ENCODE results near the gene MYO7B. TPM values are rescaled to one million over a fixed set of nuclear protein-coding genes. Genes with fewer than 3 reads are reported as not detected.

The MYO7B gene
- total RNA-seq, 1 experiment from 2014 or later, result 0.05 TPM

- H3K4me3 Mint-ChIP-seq (ENCODE audit: low read depth, unreplicated experiment), result no peak overlapping the region
- no peak for TF ChIP-seq CTCF (IDR thresholded peaks at IDR 0.05; ENCODE audit: unreplicated experiment)
- H3K9me3 Mint-ChIP-seq (ENCODE audit: low read depth, unreplicated experiment), result no peaks in the 10 kb centered on the region
- DNase-seq, result no peak
- intact Hi-C loops (cut with micrococcal nuclease; ENCODE audit: unreplicated experiment), result no loop called here
- no peaks in the 10 kb centered on the region for H3K36me3 Mint-ChIP-seq (ENCODE audit: insufficient read depth, unreplicated experiment)
- H3K27me3 Mint-ChIP-seq (ENCODE audit: unreplicated experiment), result peaks cover 13% of the 10 kb centered on the region
- H3K27ac Mint-ChIP-seq (ENCODE audit: unreplicated experiment), result no peak overlapping the region
- CTCF ChIA-PET, result interaction anchor here (0.6 kb wide), 1 partner anchor 25 kb away, joined by 3 read pairs; no protein-coding TSS in a partner anchor
- H3K4me1 Mint-ChIP-seq (ENCODE audit: low read depth, unreplicated experiment), result no peaks in the 10 kb centered on the region
- BruUV-seq (replicated peaks), result no TSS peak
These were observed 94.8 kb downstream of the MYO7B start for GRCh38 chr2:127630096-127630863.

- no peaks in the 10 kb centered on the region for H3K9me3 Mint-ChIP-seq (ENCODE audit: low read depth, unreplicated experiment)
- no peak overlapping the region for H3K4me3 Mint-ChIP-seq (ENCODE audit: low read depth, unreplicated experiment)
- no peak overlapping the region for H3K27ac Mint-ChIP-seq (ENCODE audit: unreplicated experiment)
- no peaks in the 10 kb centered on the region for H3K36me3 Mint-ChIP-seq (ENCODE audit: insufficient read depth, unreplicated experiment)
- TF ChIP-seq CTCF (IDR thresholded peaks at IDR 0.05; ENCODE audit: unreplicated experiment), result no peak
- CTCF ChIA-PET, result interaction anchor here (0.6 kb wide), 1 partner anchor 26 kb away, joined by 3 read pairs; no protein-coding TSS in a partner anchor
- no TSS peak for BruUV-seq (replicated peaks)
- no peak for DNase-seq
- H3K27me3 Mint-ChIP-seq (ENCODE audit: unreplicated experiment), result peaks cover 6% of the 10 kb centered on the region
- intact Hi-C loops (cut with micrococcal nuclease; ENCODE audit: unreplicated experiment), result no loop called here
- no peaks in the 10 kb centered on the region for H3K4me1 Mint-ChIP-seq (ENCODE audit: low read depth, unreplicated experiment)
These were observed 95.5 kb downstream of the MYO7B start for GRCh38 chr2:127630864-127631540.

- no peak for DNase-seq
- H3K36me3 Mint-ChIP-seq (ENCODE audit: insufficient read depth, unreplicated experiment), result no peaks in the 10 kb centered on the region
- no peaks in the 10 kb centered on the region for H3K4me1 Mint-ChIP-seq (ENCODE audit: low read depth, unreplicated experiment)
- H3K4me3 Mint-ChIP-seq (ENCODE audit: low read depth, unreplicated experiment), result no peak overlapping the region
- H3K9me3 Mint-ChIP-seq (ENCODE audit: low read depth, unreplicated experiment), result no peaks in the 10 kb centered on the region
- CTCF ChIA-PET, result no interaction called here
- BruUV-seq (replicated peaks), result no TSS peak
- H3K27me3 Mint-ChIP-seq (ENCODE audit: unreplicated experiment), result peaks cover under 1% of the 10 kb centered on the region
- intact Hi-C loops (cut with micrococcal nuclease; ENCODE audit: unreplicated experiment), result no loop called here
- no peak for TF ChIP-seq CTCF (IDR thresholded peaks at IDR 0.05; ENCODE audit: unreplicated experiment)
- no peak overlapping the region for H3K27ac Mint-ChIP-seq (ENCODE audit: unreplicated experiment)
These were observed 96.1 kb downstream of the MYO7B start for GRCh38 chr2:127631541-127631996.

GRCh38 chr2:127631997-127632581, 96.6 kb downstream of the MYO7B start:
- H3K27ac Mint-ChIP-seq (ENCODE audit: unreplicated experiment), result no peak overlapping the region
- no peaks in the 10 kb centered on the region for H3K9me3 Mint-ChIP-seq (ENCODE audit: low read depth, unreplicated experiment)
- H3K4me3 Mint-ChIP-seq (ENCODE audit: low read depth, unreplicated experiment), result no peak overlapping the region
- TF ChIP-seq CTCF (IDR thresholded peaks at IDR 0.05; ENCODE audit: unreplicated experiment), result no peak
- no peak for DNase-seq
- CTCF ChIA-PET, result no interaction called here
- no peaks in the 10 kb centered on the region for H3K4me1 Mint-ChIP-seq (ENCODE audit: low read depth, unreplicated experiment)
- H3K27me3 Mint-ChIP-seq (ENCODE audit: unreplicated experiment), result no peaks in the 10 kb centered on the region
- H3K36me3 Mint-ChIP-seq (ENCODE audit: insufficient read depth, unreplicated experiment), result no peaks in the 10 kb centered on the region
- no TSS peak for BruUV-seq (replicated peaks)
- intact Hi-C loops (cut with micrococcal nuclease; ENCODE audit: unreplicated experiment), result no loop called here

All from Calu3 (cell line).